Breast epithelium (tissue), 3 donors: ENCODE data around the gene EEF1G.

Experiments used
- POLR2A ChIP-seq: fragments of 450-650 bp; IDR thresholded peaks from one replicate; pipeline ENCODE4 v1.6.1; 2016; ENCODE audit warnings: antibody characterized with exemption, mild to moderate bottlenecking, moderate library complexity
- POLR2AphosphoS5 ChIP-seq, 3 donors: sonication (generic); formaldehyde crosslinking; IDR thresholded peaks; one replicate each; pipeline ENCODE4 v1.6.1; 2017; ENCODE audit warnings: antibody characterized with exemption in 3 of 3
- TF ChIP-seq, protein P1 (sequence below), 3 donors: fragments of 450-650 bp; IDR thresholded peaks; one replicate each; pipeline ENCODE4 v1.5.1; 2016 to 2017; ENCODE audit warnings: antibody characterized with exemption in 3 of 3, mild to moderate bottlenecking in 3 of 3, moderate library complexity in 3 of 3

DNA sequence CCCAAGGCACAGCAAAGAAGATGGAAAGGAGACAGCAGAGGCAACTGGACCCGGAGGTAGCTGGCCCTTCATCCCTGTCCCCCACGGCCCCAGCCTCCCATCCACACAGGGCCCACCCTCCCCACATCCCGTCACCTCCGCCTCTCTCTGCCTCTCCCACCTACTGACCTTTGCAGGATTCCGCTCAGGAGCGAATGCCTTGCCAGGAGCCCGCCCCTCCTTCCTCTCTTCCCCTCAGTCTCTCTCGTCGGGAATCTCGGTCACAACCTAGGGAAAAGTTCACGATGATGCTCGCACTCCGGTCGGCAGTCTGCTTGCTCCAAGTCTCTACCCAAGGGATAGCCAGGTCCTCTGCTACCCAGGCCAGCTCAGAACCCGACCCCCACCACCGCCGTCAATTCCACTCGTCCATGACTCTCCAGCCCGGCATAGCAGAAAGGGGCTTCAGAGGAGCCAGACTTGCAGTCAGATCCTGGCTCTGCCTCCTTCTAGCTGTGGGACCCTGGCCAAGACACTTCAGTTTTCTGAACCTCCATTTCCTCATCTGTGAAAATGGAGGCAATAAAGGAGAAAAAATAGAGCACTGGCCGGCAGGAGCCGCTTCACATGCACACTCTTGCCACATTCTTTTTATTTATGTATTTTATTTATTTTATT is 37.3 kb downstream of the EEF1G start:
- TF ChIP-seq, protein P1, sequence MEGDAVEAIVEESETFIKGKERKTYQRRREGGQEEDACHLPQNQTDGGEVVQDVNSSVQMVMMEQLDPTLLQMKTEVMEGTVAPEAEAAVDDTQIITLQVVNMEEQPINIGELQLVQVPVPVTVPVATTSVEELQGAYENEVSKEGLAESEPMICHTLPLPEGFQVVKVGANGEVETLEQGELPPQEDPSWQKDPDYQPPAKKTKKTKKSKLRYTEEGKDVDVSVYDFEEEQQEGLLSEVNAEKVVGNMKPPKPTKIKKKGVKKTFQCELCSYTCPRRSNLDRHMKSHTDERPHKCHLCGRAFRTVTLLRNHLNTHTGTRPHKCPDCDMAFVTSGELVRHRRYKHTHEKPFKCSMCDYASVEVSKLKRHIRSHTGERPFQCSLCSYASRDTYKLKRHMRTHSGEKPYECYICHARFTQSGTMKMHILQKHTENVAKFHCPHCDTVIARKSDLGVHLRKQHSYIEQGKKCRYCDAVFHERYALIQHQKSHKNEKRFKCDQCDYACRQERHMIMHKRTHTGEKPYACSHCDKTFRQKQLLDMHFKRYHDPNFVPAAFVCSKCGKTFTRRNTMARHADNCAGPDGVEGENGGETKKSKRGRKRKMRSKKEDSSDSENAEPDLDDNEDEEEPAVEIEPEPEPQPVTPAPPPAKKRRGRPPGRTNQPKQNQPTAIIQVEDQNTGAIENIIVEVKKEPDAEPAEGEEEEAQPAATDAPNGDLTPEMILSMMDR (IDR thresholded peaks at IDR 0.05): no peak
- no peak for TF ChIP-seq POLR2A
- no peak for TF ChIP-seq POLR2AphosphoS5 (IDR thresholded peaks at IDR 0.05)
